AG04450 (cell line): ENCODE results near the gene RUNDC1. TPM values are rescaled to one million over a fixed set of nuclear protein-coding genes. Genes with fewer than 3 reads are reported as not detected.
"Not testable (repeated sequence)": the region's sequence is repeated elsewhere in the genome, so short reads cannot be mapped to it uniquely, and the experiment has no call there.

Source experiments
- CTCF ChIA-PET: fragments of 300-600, 350-600 bp; formaldehyde crosslinking; extraction: SDS; loops from one replicate; lab custom pipeline; 2022; ENCODE audit warnings: antibody characterized with exemption, inconsistent platforms; lab: Charles Lee
- POLR2A ChIA-PET: fragments of 350-600 bp; formaldehyde crosslinking; extraction: SDS; loops from one replicate; lab custom pipeline; 2021; ENCODE audit warnings: antibody characterized with exemption, inconsistent platforms; lab: Yijun Ruan, JAX
- DNase-seq: peaks from one replicate; pipeline ENCODE4 v3.0.0-alpha.2; 2011; ENCODE audit warnings: low read depth, low spot score
- H3K27ac ChIP-seq: one replicate; pipeline ENCODE4 v1.5.1; 2012; ENCODE audit warnings: low read depth, low read length, control low read depth
- H3K27me3 ChIP-seq: one replicate; pipeline ENCODE4 v1.6.0; 2012; ENCODE audit warnings: low read length; ENCODE audit not compliant: control insufficient read depth, insufficient read depth
- H3K4me3 ChIP-seq: 2 replicates; pipeline ENCODE4 v1.5.1; 2011; ENCODE audit warnings: mild to moderate bottlenecking, low read depth, low read length, control low read depth
- H3K9me3 ChIP-seq: 2 replicates; pipeline ENCODE4 v1.5.1; 2012; ENCODE audit warnings: low read length; ENCODE audit not compliant: control insufficient read depth, insufficient read depth
- polyA plus RNA-seq: library from polyadenylated mRNA; depleted of rRNA; stranded (reverse); fragments of >200 nt; gene quantifications from 2 replicates; pipeline ENCODE4 v1.2.3, GENCODE V29; 2011
- TF ChIP-seq, protein P1 (sequence below): IDR thresholded peaks from 2 replicates; pipeline ENCODE4 v1.5.1; 2011; ENCODE audit warnings: low read depth, low read length, control low read depth, inconsistent platforms

Gene RUNDC1
- polyA plus RNA-seq, 1 experiment, result 9.4 TPM

DNA sequence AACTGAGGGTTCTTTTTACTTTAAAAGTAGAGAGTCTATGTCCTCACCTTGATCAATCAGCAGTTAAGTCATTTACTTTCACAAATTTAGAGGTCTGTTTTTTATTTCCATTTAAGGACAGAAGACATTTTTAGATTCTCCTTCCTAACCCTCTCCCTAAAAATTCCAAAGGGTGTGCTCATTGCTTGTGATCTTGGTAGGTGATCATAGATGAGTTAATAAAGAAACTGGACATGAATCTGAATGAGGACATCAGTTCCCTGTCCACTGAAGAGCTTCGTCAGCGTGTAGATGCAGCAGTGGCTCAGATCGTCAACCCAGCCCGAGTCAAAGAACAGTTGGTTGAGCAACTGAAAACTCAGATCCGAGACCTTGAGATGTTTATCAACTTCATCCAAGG, 8.8 kb downstream of the RUNDC1 start:
- TF ChIP-seq, protein P1, sequence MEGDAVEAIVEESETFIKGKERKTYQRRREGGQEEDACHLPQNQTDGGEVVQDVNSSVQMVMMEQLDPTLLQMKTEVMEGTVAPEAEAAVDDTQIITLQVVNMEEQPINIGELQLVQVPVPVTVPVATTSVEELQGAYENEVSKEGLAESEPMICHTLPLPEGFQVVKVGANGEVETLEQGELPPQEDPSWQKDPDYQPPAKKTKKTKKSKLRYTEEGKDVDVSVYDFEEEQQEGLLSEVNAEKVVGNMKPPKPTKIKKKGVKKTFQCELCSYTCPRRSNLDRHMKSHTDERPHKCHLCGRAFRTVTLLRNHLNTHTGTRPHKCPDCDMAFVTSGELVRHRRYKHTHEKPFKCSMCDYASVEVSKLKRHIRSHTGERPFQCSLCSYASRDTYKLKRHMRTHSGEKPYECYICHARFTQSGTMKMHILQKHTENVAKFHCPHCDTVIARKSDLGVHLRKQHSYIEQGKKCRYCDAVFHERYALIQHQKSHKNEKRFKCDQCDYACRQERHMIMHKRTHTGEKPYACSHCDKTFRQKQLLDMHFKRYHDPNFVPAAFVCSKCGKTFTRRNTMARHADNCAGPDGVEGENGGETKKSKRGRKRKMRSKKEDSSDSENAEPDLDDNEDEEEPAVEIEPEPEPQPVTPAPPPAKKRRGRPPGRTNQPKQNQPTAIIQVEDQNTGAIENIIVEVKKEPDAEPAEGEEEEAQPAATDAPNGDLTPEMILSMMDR, result no peak
- no peaks in the 10 kb centered on the region for H3K9me3 ChIP-seq
- H3K27me3 ChIP-seq, result no peaks in the 10 kb centered on the region
- ChIA-PET CTCF (interaction anchor here (2.3 kb wide), 1 partner anchor 9 kb away, joined by 14 read pairs; the partner anchor contains the start of gene RPL27), POLR2A (no interaction called here)
- DNase-seq, result no peak
- no peak overlapping the region for H3K27ac ChIP-seq
- no peak overlapping the region for H3K4me3 ChIP-seq

DNA sequence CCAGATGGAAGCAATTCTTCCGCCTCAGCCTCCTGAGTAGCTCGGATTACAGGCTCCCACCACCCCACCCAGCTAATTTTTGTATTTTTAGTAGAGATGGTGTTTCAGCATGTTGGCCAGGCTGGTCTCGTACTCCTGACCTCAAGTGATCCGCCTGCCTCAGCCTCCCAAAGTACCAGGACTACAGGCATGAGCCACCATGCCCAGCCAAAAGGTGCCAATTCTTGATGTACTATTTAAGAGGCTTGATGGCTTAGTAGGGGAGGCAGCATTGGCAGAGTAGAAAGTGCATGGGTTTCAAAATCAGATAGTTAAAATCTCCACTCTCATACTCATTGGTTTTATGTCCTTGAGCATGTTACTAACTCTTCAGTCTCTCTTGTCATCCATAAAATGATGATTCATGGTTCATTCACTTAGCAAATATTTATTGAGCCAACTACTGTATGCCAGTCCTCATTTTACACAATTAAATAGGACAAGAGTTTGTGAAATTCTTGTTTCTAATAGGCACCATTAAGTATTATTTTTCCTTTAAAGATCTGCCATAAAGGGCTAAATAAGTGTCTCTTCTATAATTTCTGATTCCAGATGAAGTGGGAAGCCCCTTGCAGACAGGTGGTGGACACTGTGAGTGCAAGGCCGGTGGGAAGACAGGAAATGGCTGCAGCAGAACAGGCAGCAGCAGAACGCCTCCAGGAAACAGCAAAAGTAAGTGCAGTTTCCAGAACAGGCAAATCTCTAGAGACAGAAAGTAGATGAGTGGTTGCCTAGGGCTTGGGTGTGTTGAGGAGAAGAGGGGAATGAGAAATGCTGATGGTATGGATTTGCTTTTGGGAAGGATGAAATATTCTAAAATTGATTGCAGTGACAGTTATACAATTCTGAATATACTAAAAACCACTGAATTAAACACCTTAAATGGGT, 9.6 kb downstream of the RUNDC1 start:
- Histone ChIP-seq H3K4me3 (no peak overlapping the region), H3K9me3 (no peaks in the 10 kb centered on the region), H3K27ac (no peak overlapping the region), H3K27me3 (no peaks in the 10 kb centered on the region)
- ChIA-PET CTCF (no interaction called here), POLR2A (no interaction called here)
- TF ChIP-seq, protein P1, result no peak
- no peak for DNase-seq

DNA sequence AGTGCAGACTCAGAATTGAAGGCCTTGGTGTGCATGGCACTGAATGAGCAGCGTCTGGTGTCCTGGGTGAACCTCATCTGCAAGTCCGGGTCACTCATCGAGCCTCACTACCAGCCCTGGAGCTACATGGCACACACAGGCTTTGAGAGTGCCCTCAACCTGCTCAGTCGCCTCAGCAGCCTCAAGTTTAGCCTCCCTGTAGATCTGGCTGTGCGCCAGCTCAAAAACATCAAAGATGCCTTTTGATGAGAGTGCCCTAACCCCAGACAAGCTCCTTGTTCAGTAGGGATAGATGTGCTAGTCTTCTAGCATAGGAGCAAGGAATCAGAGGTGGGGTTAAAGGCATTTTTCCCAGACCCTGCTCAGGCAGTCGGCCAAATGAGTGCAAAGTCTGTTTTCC, 11.1 kb downstream of the RUNDC1 start:
- ChIA-PET CTCF (no interaction called here), POLR2A (no interaction called here)
- H3K27ac ChIP-seq, result no peak overlapping the region

DNA sequence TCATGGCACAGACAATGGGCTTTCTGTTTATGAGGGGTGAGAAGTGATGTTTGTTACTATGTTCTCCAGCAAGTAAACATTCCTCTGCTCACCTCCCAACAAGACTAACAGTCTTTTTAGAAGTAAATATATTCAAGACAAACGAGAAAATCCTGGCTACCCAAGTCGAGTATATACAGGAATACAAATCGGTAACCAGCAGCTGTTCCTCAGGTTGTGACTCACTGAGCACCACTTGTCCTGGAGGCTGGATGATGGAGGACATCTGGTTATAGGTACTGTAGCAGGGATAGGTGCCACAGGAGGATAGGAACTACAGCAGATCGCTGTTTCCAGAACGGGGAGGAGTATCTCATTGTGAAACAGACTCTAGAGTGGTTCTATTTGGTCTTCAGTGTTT, 12.5 kb downstream of the RUNDC1 start:
- TF ChIP-seq, protein P1, result no peak
- H3K9me3 ChIP-seq, result no peaks in the 10 kb centered on the region
- ChIA-PET POLR2A (no interaction called here), CTCF (no interaction called here)
- no peak overlapping the region for H3K4me3 ChIP-seq
- DNase-seq, result no peak
- H3K27me3 ChIP-seq, result no peaks in the 10 kb centered on the region
- H3K27ac ChIP-seq, result no peak overlapping the region

More for the DNA sequence above, 11.1 kb downstream of the RUNDC1 start:
- H3K27me3 ChIP-seq, result no peaks in the 10 kb centered on the region
- DNase-seq, result no peak
- no peak overlapping the region for H3K4me3 ChIP-seq
- TF ChIP-seq, protein P1, result no peak
- no peaks in the 10 kb centered on the region for H3K9me3 ChIP-seq

DNA sequence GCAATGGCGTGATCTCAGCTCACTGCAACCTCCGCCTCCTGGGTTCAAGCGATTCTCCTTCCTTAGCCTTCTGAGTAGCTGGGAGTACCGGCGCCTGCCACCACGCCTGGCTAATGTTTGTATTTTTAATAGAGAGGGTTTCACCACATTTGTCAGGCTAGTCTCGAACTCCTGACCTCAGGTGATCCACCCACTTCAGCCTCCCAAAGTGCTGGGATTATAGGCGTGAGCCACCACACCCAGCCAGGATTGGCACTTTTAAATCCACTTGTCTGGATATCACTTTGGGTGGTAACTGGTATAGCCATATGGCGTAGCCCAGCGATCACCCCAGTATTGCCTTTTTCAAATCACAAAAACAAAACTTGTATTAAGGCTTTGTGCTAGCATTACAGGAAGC, 13.5 kb downstream of the RUNDC1 start:
- H3K9me3 ChIP-seq, H3K27me3 ChIP-seq, H3K27ac ChIP-seq, POLR2A ChIA-PET, CTCF ChIA-PET, DNase-seq, H3K4me3 ChIP-seq: not testable (repeated sequence)
